ENCODE data around the gene JPT1.

DNA sequence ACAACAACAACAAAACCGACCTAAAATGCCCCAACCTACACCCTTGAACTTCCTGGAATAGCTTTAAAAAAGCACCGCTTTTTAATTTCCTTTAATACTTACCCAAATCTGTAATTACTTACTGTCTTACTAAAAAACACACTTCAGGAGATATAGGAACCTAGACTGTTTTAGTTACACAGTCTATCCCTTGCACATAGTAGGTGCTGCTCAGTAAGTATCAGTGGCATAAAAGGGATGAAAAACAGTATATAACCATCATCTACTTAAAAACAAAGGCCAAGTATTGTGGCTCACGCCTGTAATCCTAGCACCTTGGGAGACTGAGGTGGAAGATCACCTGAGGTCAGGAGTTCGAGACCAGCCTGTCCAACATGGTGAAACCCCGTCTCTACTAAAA is 22.3 kb upstream of the JPT1 start:
- no peak for TF ChIP-seq POLR2AphosphoS5 (IDR thresholded peaks at IDR 0.05; ENCODE audit: low read depth)
- no peak for TF ChIP-seq GABPA (IDR thresholded peaks at IDR 0.05; ENCODE audit: low read depth)
- TF ChIP-seq, protein P1, sequence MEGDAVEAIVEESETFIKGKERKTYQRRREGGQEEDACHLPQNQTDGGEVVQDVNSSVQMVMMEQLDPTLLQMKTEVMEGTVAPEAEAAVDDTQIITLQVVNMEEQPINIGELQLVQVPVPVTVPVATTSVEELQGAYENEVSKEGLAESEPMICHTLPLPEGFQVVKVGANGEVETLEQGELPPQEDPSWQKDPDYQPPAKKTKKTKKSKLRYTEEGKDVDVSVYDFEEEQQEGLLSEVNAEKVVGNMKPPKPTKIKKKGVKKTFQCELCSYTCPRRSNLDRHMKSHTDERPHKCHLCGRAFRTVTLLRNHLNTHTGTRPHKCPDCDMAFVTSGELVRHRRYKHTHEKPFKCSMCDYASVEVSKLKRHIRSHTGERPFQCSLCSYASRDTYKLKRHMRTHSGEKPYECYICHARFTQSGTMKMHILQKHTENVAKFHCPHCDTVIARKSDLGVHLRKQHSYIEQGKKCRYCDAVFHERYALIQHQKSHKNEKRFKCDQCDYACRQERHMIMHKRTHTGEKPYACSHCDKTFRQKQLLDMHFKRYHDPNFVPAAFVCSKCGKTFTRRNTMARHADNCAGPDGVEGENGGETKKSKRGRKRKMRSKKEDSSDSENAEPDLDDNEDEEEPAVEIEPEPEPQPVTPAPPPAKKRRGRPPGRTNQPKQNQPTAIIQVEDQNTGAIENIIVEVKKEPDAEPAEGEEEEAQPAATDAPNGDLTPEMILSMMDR (IDR thresholded peaks at IDR 0.05; ENCODE audit: insufficient read depth, low read length) = no peak
